Breast epithelium (tissue), 3 donors: ENCODE data around the gene ID3.

Experiments used
- CTCF ChIP-seq, 3 donors: fragments of 450-650 bp; IDR thresholded peaks; one replicate each; pipeline ENCODE4 v1.5.1; 2016 to 2017; ENCODE audit warnings: antibody characterized with exemption in 3 of 3, mild to moderate bottlenecking in 3 of 3, moderate library complexity in 3 of 3
- POLR2A ChIP-seq: fragments of 450-650 bp; IDR thresholded peaks from one replicate; pipeline ENCODE4 v1.6.1; 2016; ENCODE audit warnings: antibody characterized with exemption, mild to moderate bottlenecking, moderate library complexity

DNA sequence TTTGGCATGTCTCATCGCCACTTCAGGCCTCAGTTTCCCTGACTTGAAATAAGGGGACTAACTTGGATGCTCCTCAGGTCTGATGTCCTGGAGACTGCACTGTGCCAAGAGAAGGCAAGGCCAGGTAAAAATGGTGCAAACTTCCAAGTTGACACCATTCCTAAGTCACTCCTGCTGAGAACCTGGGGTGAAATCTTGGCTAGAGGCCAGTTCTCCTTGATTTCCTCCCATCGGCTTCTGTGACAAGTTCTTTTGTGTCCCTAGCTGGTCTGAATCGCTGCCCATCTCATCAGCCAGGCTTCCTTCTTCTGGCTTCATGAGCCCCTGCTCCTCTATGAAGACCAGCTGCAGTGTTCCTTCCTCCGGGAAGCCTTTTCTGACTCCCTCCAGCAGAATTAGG, 48.6 kb upstream of the ID3 start:
- TF ChIP-seq CTCF (IDR thresholded peaks at IDR 0.05), result no peak
- TF ChIP-seq POLR2A, result no peak
